ENCODE data around the gene NEB. TPM values are rescaled to one million over a fixed set of nuclear protein-coding genes. Genes with fewer than 3 reads are reported as not detected.

Gene NEB
- total and polyA plus RNA-seq, 2 donors (not counting 1 experiment from before 2014, with no cell fraction given), result 3.6 to 4.6 TPM

Other genes with a start within 250 kb of the NEB start
- gene ARL5A, start 93.9 kb upstream of the NEB start, total RNA-seq, result 54.1 and 60.5 TPM in 2 replicates
- gene ARL5A, start 93.9 kb upstream of the NEB start, polyA plus RNA-seq, result 17.9 and 18.2 TPM in 2 replicates